ENCODE measurements around the gene NXPE3. TPM values are rescaled to one million over a fixed set of nuclear protein-coding genes. Genes with fewer than 3 reads are reported as not detected.
A peak's percentile ranks its signal among the peaks of the same experiment; 100 is the strongest.

Gene NXPE3
- total and polyA plus RNA-seq, 9 donors, result 8.9 to 21.9 (median 19.2) TPM

DNA sequence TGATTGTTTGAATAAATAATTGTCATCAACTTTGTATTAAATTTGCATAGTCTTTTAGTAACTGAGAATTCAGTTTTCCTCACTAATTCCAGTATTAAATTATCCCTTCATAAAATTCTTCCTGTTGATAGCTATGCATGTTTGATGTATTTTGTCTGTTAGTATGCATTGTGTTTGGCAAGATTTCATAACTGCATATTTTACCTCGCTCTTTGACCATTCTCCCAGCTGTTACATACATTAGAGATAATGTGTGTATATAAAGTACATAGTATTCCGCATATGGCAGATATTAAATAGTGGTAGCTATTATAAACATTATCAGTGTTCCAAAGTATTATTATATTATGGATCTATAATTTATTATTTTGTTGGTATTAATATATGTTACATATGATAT, 59.7 kb downstream of the NXPE3 start:
- no peak overlapping the region for H3K27ac ChIP-seq (ENCODE audit: low read length)
- H3K36me3 ChIP-seq (ENCODE audit: control insufficient read depth, insufficient read depth, low read length), result no peaks in the 10 kb centered on the region
- no peak overlapping the region for H3K4me3 ChIP-seq (ENCODE audit: low read length)

DNA sequence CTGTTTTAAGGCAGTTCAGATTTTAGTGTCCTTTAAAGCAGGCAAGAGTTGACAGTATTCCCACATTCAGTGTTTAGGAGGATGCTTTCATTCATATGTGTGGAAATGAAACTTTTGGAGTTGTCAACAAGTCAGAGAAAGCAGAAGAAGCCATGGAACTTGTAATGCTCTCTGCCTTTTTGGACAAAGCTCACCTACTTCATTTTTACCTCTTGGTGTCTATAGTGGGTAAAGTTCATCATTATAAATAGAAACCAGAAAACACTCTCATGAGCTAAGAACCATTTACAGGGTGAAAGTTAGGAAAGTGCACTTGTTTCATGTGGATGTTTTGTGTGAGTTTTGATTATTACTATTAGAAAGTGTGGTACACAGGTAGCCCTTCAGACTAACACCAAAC, 61.1 kb downstream of the NXPE3 start:
- no peak overlapping the region for H3K4me3 ChIP-seq (ENCODE audit: low read length)
- no peaks in the 10 kb centered on the region for H3K4me1 ChIP-seq (ENCODE audit: control insufficient read depth, insufficient read depth, low read length)
- no peaks in the 10 kb centered on the region for H3K9me3 ChIP-seq (replicated peaks; ENCODE audit: control insufficient read depth, low read depth, low read length)
- DNase-seq, result no peak
- no peaks in the 10 kb centered on the region for H3K36me3 ChIP-seq (ENCODE audit: control insufficient read depth, insufficient read depth, low read length)
- H3K27me3 ChIP-seq (ENCODE audit: control insufficient read depth, insufficient read depth, low read length), result no peaks in the 10 kb centered on the region
- H3K27ac ChIP-seq (ENCODE audit: low read length), result no peak overlapping the region

More for the DNA sequence above, 59.7 kb downstream of the NXPE3 start:
- Histone ChIP-seq H3K27me3 (ENCODE audit: control insufficient read depth, insufficient read depth, low read length) (no peaks in the 10 kb centered on the region), H3K4me1 (ENCODE audit: control insufficient read depth, insufficient read depth, low read length) (no peaks in the 10 kb centered on the region), H3K9me3 (replicated peaks; ENCODE audit: control insufficient read depth, low read depth, low read length) (no peaks in the 10 kb centered on the region)
- DNase-seq, result no peak
- WGBS (ENCODE audit: insufficient coverage), result no CpG with 5 or more reads among the region's 2 CpGs

DNA sequence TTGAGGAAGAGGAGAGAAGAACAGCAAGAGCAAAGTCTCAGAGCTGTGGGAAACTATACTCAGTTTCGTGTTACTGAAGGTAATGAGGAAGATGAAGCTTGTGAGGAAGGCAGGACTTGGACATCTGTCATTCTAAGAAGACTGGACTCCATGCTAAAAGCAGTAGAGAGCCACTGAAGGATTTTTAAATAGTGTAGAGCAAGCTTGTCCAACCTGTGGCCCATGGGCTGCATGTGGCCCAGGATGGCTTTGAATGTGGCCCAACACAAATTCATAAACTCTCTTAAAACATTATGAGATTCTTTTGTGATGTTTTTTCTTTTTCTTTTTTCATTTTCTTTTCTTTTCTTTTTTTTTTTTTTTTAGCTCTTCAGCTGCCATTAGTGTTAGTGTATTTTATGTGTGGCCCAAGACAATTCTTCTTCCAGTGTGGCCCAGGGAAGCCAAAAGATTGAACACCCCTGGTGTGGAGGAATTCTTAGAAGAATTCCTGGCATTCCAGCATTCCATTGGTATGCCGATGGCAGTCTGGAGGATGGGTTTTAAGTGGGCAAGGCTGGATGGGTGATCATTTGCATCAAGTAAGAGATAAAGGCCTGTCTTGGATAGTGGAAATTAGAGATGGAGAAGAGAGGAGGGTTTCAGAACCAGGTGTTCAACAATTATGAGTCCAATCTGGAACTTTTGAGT, 63.4 kb downstream of the NXPE3 start:
- Histone ChIP-seq H3K4me3 (ENCODE audit: low read length) (no peak overlapping the region), H3K36me3 (ENCODE audit: control insufficient read depth, insufficient read depth, low read length) (no peaks in the 10 kb centered on the region), H3K9me3 (replicated peaks; ENCODE audit: control insufficient read depth, low read depth, low read length) (no peaks in the 10 kb centered on the region), H3K27me3 (ENCODE audit: control insufficient read depth, insufficient read depth, low read length) (no peaks in the 10 kb centered on the region), H3K4me1 (ENCODE audit: control insufficient read depth, insufficient read depth, low read length) (no peaks in the 10 kb centered on the region), H3K27ac (ENCODE audit: low read length) (no peak overlapping the region)
- DNase-seq, result no peak
- WGBS (ENCODE audit: insufficient coverage), result 72% methylated on average over 2 of the region's 2 CpGs

DNA sequence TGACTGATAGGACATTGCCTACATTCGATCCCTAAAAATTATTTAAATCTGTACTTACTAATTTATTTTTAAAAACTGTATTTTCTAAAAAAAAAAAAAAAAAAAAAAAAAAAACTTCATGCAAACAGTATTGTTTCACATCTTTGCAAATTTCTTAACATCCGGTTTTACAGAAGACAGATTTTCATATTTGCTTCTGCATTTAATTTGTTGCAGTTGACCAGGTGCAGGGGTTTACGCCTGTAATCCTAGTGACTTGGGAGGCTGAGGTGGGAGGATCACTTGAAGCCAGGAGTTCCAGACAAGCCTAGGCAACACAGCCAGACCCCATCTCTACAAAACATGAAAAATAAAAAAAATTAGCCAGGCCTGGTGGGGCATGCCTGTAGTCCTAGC, 63.9 kb downstream of the NXPE3 start:
- Histone ChIP-seq H3K27me3 (ENCODE audit: control insufficient read depth, insufficient read depth, low read length) (no peaks in the 10 kb centered on the region), H3K36me3 (ENCODE audit: control insufficient read depth, insufficient read depth, low read length) (no peaks in the 10 kb centered on the region), H3K4me3 (ENCODE audit: low read length) (no peak overlapping the region), H3K27ac (ENCODE audit: low read length) (no peak overlapping the region), H3K9me3 (replicated peaks; ENCODE audit: control insufficient read depth, low read depth, low read length) (no peaks in the 10 kb centered on the region), H3K4me1 (ENCODE audit: control insufficient read depth, insufficient read depth, low read length) (no peaks in the 10 kb centered on the region)
- no peak for DNase-seq
- WGBS (ENCODE audit: insufficient coverage), result no CpG with 5 or more reads among the region's 3 CpGs

DNA sequence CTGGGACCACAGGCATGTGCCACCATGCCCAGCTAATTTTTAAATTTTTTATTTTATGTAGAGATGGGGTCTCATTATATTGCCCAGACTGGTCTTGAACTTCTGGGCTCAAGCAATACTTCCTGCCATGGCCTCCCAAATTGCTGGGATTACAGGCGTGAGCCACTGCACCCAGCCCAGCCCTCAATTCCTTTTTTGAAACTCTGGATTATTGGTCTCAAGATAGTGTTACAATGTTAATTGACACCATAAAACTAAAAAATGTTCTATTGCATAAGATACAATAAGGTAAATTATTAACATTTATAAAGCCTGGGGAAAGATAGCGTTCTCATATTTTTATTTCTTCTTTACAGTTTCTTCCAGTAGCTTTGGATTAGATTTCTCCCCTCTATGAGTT, 66.4 kb downstream of the NXPE3 start:
- Histone ChIP-seq H3K36me3 (ENCODE audit: control insufficient read depth, insufficient read depth, low read length) (no peaks in the 10 kb centered on the region), H3K27ac (ENCODE audit: low read length) (no peak overlapping the region), H3K4me3 (ENCODE audit: low read length) (no peak overlapping the region), H3K27me3 (ENCODE audit: control insufficient read depth, insufficient read depth, low read length) (no peaks in the 10 kb centered on the region), H3K4me1 (ENCODE audit: control insufficient read depth, insufficient read depth, low read length) (peaks cover 2% of the 10 kb centered on the region), H3K9me3 (replicated peaks; ENCODE audit: control insufficient read depth, low read depth, low read length) (no peaks in the 10 kb centered on the region)
- DNase-seq, result no peak
- no CpG with 5 or more reads among the region's 2 CpGs for WGBS (ENCODE audit: insufficient coverage)

DNA sequence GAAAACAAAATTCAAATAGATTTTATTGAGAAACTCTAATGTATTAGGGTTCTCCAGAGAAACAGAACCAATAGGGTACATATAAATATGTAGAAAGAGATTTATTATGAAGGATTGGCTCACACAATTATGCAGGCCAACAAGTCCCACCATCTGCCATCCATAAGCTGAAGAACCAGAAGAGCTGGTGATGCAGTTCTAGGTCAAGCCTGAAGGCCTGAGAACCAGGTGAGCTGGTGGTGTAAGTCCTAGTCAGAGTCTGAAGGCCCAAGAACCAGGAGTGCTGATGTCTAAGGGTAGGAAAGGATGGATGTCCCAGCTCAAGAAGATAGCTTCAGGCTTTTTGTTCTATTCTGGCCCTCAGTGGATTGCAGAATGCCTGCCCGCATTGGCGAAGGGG, 67.7 kb downstream of the NXPE3 start:
- H3K9me3 ChIP-seq (replicated peaks; ENCODE audit: control insufficient read depth, low read depth, low read length), result no peaks in the 10 kb centered on the region
- no peak overlapping the region for H3K27ac ChIP-seq (ENCODE audit: low read length)
- H3K36me3 ChIP-seq (ENCODE audit: control insufficient read depth, insufficient read depth, low read length), result no peaks in the 10 kb centered on the region
- no peak for DNase-seq
- 79% methylated on average over 2 of the region's 2 CpGs for WGBS (ENCODE audit: insufficient coverage)
- no peaks in the 10 kb centered on the region for H3K27me3 ChIP-seq (ENCODE audit: control insufficient read depth, insufficient read depth, low read length)
- no peak overlapping the region for H3K4me3 ChIP-seq (ENCODE audit: low read length)
- H3K4me1 ChIP-seq (ENCODE audit: control insufficient read depth, insufficient read depth, low read length), result peaks cover 3% of the 10 kb centered on the region

DNA sequence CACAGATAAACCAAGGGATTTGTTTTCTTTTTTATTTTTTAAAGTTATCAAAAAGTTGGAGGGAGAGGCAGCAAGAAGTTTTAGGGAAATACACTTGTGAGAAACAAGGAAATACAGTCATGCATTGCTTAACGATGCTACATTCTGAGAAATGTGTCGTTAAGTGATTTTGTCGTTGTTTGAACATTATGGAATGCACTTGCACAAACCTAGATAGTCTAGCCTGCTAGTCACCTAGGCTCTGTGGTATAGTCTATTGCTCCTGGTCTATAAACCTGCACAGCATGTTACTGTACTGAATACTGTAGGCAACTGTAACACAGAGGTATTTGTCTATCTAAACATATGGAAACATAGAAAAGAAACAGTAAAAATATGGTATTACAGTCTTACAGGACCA, 68.3 kb downstream of the NXPE3 start:
- Histone ChIP-seq H3K9me3 (replicated peaks; ENCODE audit: control insufficient read depth, low read depth, low read length) (no peaks in the 10 kb centered on the region), H3K4me1 (ENCODE audit: control insufficient read depth, insufficient read depth, low read length) (peaks cover 3% of the 10 kb centered on the region), H3K27ac (ENCODE audit: low read length) (no peak overlapping the region), H3K36me3 (ENCODE audit: control insufficient read depth, insufficient read depth, low read length) (no peaks in the 10 kb centered on the region), H3K4me3 (ENCODE audit: low read length) (no peak overlapping the region), H3K27me3 (ENCODE audit: control insufficient read depth, insufficient read depth, low read length) (no peaks in the 10 kb centered on the region)
- no peak for DNase-seq
- 80% methylated on average over 2 of the region's 3 CpGs for WGBS (ENCODE audit: insufficient coverage)

DNA sequence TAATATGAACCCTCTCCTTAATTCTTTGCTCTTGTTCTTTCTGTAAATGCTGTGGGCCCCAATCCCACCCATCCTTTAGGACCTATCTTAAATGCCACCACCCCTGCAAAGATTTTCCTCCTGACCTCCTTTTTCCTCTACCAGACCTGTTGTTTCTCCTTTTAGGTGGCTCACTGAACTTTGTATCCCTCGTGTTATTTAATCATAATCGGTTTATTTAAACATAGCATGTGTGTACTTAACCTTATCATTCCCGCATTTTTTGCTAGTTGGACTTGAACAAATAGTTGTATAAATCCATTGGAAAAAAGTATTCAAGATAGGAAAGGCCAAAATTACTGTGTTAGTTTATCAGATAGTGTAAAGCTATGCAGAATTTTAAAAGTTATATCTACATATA, 69.3 kb downstream of the NXPE3 start:
- Histone ChIP-seq H3K4me1 (ENCODE audit: control insufficient read depth, insufficient read depth, low read length) (peaks cover 3% of the 10 kb centered on the region), H3K4me3 (ENCODE audit: low read length) (no peak overlapping the region), H3K27me3 (ENCODE audit: control insufficient read depth, insufficient read depth, low read length) (no peaks in the 10 kb centered on the region), H3K27ac (ENCODE audit: low read length) (peak overlapping the region; percentile 96), H3K9me3 (replicated peaks; ENCODE audit: control insufficient read depth, low read depth, low read length) (no peaks in the 10 kb centered on the region), H3K36me3 (ENCODE audit: control insufficient read depth, insufficient read depth, low read length) (peaks cover 7% of the 10 kb centered on the region)
- no CpG with 5 or more reads among the region's 3 CpGs for WGBS (ENCODE audit: insufficient coverage)
- no peak for DNase-seq

DNA sequence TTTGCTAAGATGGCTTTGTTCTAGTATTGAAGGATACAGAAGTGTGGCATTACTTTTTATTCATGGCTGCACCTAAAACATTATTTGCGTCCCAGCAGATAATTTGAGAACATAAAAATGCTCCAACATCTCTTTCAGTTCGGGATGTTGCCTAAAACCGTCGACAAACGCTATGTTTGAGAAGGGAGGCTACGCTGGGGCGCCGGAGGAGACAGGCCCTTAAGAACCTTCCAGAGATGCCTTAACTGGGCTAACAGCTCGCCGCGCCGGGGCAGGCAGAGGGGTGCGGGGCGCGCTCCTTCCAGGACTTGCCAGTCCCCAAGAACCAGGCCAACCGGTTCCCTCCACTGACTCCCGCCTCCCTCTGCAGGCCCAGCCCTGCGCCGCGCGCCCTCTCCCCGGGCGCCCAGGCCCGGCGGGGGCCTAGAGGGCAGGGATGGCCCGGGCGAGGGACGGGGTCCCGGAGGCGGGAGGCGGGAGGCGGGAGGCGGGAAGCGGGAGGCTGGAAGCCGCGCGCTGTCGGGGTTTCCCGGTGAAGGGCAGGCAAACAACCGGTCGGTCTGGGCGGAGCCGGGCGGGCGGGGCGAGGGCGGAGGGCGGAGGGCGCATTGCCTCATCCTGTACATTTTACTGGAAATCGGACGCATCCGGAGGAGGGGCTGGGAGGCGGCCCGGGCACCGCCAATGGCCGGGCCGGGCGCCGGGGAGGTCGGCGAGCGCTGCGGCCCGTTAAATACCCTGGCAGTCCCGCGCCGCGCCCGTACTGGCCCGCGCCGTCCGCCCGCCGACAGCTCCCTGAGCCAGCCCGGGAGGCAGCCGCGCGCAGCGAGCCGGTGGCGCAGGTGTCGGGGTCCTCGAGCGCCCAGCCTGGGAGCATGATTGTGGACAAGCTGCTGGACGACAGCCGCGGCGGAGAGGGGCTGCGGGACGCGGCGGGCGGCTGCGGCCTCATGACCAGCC, 70.0 kb downstream of the NXPE3 start, which contains the start of gene NFKBIZ:
NFKBIZ (plus strand) TSS at position 761 of the 960 bp plus-strand sequence; CDS start at position 876, 115 bp downstream.
- Histone ChIP-seq H3K4me1 (ENCODE audit: control insufficient read depth, insufficient read depth, low read length) (peaks cover 3% of the 10 kb centered on the region), H3K36me3 (ENCODE audit: control insufficient read depth, insufficient read depth, low read length) (peaks cover 11% of the 10 kb centered on the region), H3K9me3 (replicated peaks; ENCODE audit: control insufficient read depth, low read depth, low read length) (no peaks in the 10 kb centered on the region), H3K27me3 (ENCODE audit: control insufficient read depth, insufficient read depth, low read length) (no peaks in the 10 kb centered on the region), H3K27ac (ENCODE audit: low read length) (peak within 1 kb of the TSS; percentile 96), H3K4me3 (ENCODE audit: low read length) (peak within 1 kb of the TSS; percentile 52)
- DNase-seq, result peak; percentile 97
- WGBS (ENCODE audit: insufficient coverage), result under 1% methylated on average over 82 of the region's 95 CpGs

DNA sequence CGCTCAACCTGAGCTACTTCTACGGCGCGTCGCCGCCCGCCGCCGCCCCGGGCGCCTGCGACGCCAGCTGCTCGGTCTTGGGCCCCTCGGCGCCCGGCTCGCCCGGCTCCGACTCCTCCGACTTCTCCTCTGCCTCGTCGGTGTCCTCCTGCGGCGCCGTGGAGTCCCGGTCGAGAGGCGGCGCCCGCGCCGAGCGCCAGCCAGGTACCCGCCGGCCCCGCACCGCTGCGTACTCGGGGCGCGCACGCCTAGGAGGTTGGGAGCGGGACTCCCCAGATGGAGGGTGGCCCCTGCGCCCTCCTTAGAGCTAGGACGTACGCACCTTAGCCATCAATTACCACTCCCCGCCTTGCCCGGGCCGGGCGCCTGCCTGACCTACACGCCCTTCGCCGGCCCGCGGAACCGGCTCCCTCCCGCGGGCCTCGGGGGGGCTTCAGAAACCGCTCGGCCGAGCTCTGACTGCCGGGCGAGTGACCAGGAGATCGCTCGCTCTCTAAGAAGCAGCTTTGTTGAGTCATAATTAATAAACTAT, 70.8 kb downstream of the NXPE3 start:
- 0% methylated on average over 64 of the region's 67 CpGs for WGBS (ENCODE audit: insufficient coverage)
- peaks cover 19% of the 10 kb centered on the region for H3K36me3 ChIP-seq (ENCODE audit: control insufficient read depth, insufficient read depth, low read length)
- H3K4me1 ChIP-seq (ENCODE audit: control insufficient read depth, insufficient read depth, low read length), result peaks cover 3% of the 10 kb centered on the region
- peak overlapping the region; percentile 52 for H3K4me3 ChIP-seq (ENCODE audit: low read length)
- H3K27ac ChIP-seq (ENCODE audit: low read length), result peak overlapping the region; percentile 76
- no peaks in the 10 kb centered on the region for H3K27me3 ChIP-seq (ENCODE audit: control insufficient read depth, insufficient read depth, low read length)
- H3K9me3 ChIP-seq (replicated peaks; ENCODE audit: control insufficient read depth, low read depth, low read length), result no peaks in the 10 kb centered on the region
- DNase-seq, result peak; percentile 56
